Stimulated activated CD4-positive, alpha-beta T cell treated with anti-CD3 and anti-CD28 coated beads, Interleukin-12 subunit alpha, Interleukin-12 subunit beta, amount 100 ng/mL, for 48 hours (primary cell): ENCODE results near the gene HOXC4.
"Not testable (repeated sequence)": the region's sequence is repeated elsewhere in the genome, so short reads cannot be mapped to it uniquely, and the experiment has no call there.

ENCODE experiments used
- DNase-seq, 3 donors: peaks; one replicate each; pipeline ENCODE4 v3.0.0-alpha.2; 2020; ENCODE audit warnings: low read depth in 2 of 3, low spot score in 1 of 3

The HOXC4 gene

DNA sequence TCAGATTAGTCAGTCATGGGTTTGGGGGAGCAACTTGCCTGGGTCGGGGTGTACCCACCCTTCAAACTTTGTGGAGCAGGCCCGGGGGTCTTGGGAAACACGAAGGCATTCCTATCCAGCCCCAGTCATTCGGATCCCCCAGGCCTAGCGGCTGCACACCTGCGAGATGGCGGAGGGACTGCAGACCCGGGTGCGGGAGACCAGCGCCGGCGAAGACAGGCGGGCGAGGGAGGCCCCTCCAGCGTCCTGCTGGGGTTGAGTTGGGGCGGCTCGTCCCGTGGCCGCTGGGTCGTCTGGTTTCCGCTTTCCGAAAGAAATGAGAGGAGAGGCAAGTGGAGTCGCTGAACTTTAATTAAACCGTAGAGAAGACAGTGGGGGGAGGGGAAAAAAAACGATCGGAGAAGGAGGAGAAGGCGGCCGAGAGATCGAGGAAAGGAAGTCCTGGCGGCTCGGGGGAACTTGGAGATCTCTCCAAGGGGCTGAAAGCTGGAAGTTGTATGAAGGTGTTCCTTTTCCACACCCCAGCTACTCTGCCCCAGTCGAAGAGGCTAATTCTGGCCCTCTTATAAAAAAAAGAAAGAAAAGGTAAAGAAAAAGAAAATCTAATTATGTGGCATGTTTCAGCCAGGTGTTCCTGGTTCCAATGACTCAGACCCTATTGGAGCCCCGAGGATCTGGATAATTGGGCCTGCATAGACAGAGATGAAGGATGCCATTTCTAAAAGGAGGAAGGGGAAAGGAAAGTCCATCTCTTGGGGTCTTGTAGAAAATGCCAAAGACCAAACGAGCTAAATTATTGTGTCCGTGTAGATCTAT lies 28.2 kb downstream of the HOXC4 start:
- peak in 1 of 3 donors; percentile 21 for DNase-seq

DNA sequence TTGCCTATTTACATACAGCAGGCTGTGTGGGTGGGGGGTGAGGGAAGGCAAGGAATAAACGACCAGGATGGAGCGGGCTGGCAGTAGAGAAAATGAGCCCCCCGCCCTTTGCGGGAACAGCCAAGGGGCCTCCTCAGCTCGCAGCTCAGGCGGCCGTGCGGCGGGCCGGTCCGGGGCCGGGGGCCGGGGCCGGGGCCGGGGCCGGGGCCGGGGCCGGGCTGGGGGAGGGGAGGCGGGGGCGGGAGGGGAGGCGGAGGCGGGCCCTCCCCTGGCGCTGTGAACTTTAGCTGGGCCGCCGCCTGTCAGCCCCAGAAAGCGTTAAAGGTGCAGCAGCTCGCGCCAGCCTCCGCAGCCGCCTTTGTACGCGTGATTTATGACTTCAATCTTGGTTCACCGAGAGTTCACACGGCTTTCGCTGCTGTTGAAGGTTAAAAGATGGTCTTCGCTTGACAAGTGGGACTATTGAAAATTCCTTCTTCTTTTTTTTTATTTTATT lies 28.8 kb downstream of the HOXC4 start:
- peak in 1 of 3 donors; percentile 9 for DNase-seq

DNA sequence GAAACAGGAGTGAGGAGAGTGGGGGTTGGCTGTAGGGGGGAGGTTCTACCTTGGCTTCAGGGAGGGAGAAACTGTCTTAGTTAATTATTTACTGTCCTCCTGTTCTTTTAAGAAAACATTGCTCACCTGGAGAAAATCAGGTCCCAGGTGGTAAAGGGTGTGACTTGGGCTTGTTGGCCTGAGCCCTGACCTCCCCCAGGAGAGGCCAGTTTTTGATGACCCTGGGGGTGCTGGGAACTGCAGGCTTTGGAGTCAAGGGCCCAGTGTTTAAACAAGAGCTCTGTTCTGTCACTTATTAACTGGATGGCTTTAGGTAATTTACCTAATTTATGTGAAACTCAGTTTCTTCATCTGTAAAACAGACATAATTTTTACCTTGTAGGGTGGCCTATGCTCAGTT lies 34.4 kb downstream of the HOXC4 start:
- DNase-seq: not testable (repeated sequence)

DNA sequence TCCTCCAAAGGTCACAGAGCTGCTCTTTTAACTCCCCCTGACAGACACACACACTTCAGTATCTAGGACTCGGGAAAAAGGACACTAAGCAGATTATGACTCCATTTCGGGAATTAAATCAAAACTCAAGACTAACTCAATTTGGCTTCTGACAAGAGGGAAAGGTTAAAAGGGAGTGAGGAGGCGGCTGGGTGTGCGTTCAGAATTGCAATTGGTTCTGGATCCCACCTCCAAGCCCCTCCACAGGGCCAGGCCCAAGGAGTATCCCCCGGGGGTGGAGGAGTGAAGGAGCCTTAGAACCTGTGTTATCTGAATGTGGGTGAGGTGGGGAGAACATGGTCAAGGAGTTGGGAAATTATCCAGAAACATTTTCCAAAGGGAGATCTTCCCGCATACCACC lies 35.8 kb downstream of the HOXC4 start:
- not testable (repeated sequence) for DNase-seq

DNA sequence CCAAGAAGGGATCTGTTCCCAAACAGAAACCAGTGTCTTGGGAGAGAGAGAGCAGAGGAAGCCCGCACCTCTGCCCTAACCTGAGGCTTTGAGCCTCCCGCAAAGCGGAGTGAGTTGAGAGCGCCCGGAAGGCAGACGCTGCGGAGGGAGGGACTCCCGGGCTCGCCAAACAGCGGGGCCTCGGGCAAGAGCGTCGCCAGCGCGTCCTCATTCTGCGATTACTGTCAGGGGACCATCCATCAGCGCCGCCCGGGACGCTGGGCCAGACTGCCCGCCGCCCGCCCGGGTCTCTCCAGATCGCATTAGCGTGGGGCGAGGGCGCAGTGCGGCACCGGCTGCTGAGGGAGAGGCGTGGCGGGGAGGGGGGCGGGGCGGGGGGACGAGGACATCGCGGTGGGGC lies 36.7 kb downstream of the HOXC4 start:
- not testable (repeated sequence) for DNase-seq

DNA sequence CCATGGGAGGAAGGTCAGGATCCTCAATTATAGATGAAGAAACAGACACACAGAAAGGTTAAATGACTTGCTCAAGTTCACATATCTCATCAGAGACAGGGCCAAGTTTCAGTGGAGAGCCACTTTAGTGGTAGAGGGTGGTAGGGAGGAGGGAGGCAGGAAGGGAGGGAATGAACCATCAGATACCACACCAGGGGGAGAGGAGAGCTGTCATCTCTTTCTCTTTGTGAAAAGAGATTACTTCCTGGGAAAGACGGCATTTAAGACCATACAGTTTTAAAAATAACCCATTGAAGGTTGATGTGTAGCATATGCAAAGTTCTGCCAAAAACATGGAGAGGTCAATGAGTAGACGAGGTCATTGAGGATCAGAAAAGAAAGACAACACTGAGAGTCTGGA lies 39.3 kb downstream of the HOXC4 start:
- not testable (repeated sequence) for DNase-seq

DNA sequence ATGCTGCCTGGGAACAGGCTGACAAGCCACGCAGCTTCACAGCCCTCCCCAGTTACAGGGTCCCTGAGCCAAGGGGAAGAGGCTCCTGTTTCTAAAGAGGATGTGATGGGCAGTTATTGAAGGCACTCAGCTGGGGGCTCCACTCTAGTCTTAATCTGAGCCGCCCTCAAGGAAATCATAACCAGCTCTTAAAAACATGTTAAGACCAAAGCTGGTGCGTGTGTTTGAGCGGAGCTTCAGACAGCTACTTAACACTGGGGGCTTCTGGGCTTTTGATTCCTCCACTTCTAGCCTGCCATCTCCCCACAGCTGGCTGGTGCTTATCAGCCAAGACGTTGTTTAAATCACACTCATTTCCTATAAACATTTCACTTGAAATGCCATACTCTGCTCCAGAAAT lies 42.3 kb downstream of the HOXC4 start:
- DNase-seq: not testable (repeated sequence)

DNA sequence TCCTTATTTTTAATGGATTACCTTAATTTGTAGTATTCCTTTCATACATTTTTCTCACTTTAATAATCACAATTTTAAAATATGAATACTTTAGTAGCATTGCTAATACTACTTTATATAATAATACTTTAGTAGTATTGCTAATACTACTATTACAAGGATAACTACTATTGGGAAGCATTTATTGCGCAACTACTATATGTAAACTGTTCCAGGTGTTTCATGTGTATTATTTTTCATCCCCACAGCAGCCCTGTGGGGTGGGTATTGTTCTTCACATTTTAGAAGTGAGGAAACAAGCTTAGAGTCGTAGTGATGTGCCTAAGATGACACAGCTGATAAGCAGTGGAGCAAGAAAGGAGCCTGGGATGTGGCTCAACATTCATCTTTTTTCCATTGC lies 45.0 kb downstream of the HOXC4 start:
- DNase-seq: not testable (repeated sequence)

DNA sequence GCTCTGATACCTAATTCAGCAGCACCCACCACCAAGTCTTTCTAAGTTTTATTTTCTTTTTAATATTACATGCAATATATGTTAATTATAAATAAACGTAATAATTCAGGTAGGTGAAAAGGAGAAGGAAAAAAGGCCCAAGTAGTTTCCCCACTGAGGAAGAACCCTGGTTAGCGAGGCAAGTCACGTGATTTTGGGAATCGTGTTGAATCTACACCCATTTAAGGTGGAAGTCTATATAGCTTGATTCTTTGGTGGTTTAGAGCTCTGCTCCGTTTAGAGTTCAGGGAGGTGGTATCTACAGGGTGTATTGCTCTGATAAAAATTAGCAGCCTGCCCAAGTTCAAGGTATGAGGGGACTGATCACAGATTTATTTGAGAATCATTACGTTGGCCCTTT lies 47.0 kb downstream of the HOXC4 start:
- DNase-seq: not testable (repeated sequence)

DNA sequence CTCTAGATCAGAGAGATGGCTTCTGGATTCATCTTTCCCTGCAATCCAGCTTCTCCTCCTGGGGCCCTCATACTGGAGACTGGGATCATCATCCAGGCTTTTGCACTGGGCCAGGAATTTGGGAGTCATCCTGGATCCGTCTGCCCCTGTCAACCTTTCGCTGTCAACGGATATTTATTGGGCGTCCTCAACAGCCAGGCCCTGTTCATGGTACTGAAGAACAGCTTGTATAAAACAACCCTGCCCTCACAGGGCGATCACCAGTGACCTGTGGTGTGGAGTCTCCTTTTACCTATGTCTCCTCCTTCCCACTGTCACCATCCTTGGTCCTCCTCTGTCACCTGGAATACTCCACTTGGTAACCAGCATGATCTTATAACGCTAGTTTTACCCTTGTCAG lies 48.6 kb downstream of the HOXC4 start:
- DNase-seq: not testable (repeated sequence)

DNA sequence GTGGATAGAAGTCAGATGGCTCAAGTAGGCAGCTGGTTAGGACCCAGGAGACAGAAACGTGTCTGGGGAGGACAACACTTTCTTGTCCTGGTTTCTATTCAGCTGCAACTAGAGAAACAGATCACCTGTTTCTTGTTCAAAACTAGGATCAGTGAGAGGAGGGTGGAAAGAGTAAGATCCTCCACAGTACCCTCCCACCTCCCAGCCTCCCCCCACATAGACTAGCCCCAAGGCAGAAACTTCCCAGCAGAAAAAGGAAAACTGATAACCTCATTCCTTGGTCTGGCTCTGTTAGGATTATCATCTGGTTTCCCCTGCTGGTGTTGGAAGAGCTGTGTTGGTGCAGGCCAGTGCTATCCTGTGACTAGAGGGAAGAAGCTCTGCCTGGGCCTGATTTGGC lies 50.2 kb downstream of the HOXC4 start:
- not testable (repeated sequence) for DNase-seq
